SK-N-SH (cell line): ENCODE measurements around the gene PKNOX2. TPM values are rescaled to one million over a fixed set of nuclear protein-coding genes. Genes with fewer than 3 reads are reported as not detected.

Experiments used
- CTCF ChIA-PET: fragments of 300-600, 350-600 bp; formaldehyde crosslinking; extraction: SDS; loops from one replicate; lab custom pipeline; 2021; lab: Yijun Ruan, JAX
- POLR2A ChIA-PET: fragments of 350-600 bp; sonication (Branson Sonifier 250); formaldehyde crosslinking; extraction: SDS; loops from one replicate; lab custom pipeline; 2020; ENCODE audit warnings: antibody characterized with exemption, inconsistent platforms; lab: Yijun Ruan, JAX
- DNase-seq: peaks from one replicate; pipeline ENCODE4 v3.0.0; 2012
- H2AFZ ChIP-seq: fragments of 200-600 bp; sonication (generic); 2 replicates; pipeline ENCODE4 v1.8.1; 2016; ENCODE audit warnings: antibody characterized with exemption, mild to moderate bottlenecking, low read depth
- H3F3A ChIP-seq: fragments of 200-600 bp; sonication (generic); replicated peaks from 2 replicates; pipeline ENCODE3; 2016; ENCODE audit warnings: antibody characterized with exemption, mild to moderate bottlenecking; ENCODE audit not compliant: insufficient read depth
- H3K27ac ChIP-seq, 2 experiments: fragments of 200-500 bp in 1 of 2; fragments of 200-600 bp in 1 of 2; sonication (Bioruptor generic) in 1 of 2; sonication (generic), shearing (Covaris generic) in 1 of 2; 2 replicates each; pipeline versions ENCODE4 v1.5.1 to v1.6.1; 2014 to 2016; ENCODE audit warnings: low read depth in 2 of 2, inconsistent platforms in 1 of 2, low read length in 1 of 2, mild to moderate bottlenecking in 1 of 2, mixed read lengths in 1 of 2
- H3K27me3 ChIP-seq: fragments of 200-600 bp; sonication (generic), shearing (Covaris generic); 2 replicates; pipeline ENCODE4 v1.6.1; 2016; ENCODE audit warnings: mixed run types; ENCODE audit not compliant: insufficient read depth
- H3K36me3 ChIP-seq, 2 experiments: fragments of 200-500 bp in 1 of 2; fragments of 200-600 bp in 1 of 2; sonication (Bioruptor generic) in 1 of 2; sonication (generic) in 1 of 2; replicated peaks in 1 of 2; 2 replicates each; pipeline versions ENCODE3 to v1.5.1; 2014 to 2016; ENCODE audit warnings: low read length in 1 of 2, mild to moderate bottlenecking in 1 of 2; ENCODE audit not compliant: insufficient read depth in 2 of 2, control insufficient read depth in 1 of 2
- H3K4me1 ChIP-seq, 2 experiments: fragments of 200-500 bp in 1 of 2; fragments of 200-600 bp in 1 of 2; sonication (Bioruptor generic) in 1 of 2; sonication (generic), shearing (Covaris generic) in 1 of 2; 2 replicates each; pipeline versions ENCODE4 v1.5.1 to v1.6.1; 2014 to 2016; ENCODE audit warnings: low read depth in 1 of 2, low read length in 1 of 2, mixed run types in 1 of 2; ENCODE audit not compliant: insufficient read depth in 2 of 2, control insufficient read depth in 1 of 2
- H3K4me2 ChIP-seq: fragments of 200-600 bp; sonication (generic), shearing (Covaris generic); 2 replicates; pipeline ENCODE4 v1.6.1; 2017; ENCODE audit warnings: mixed run types
- H3K4me3 ChIP-seq, 2 experiments: fragments of 200-500 bp in 1 of 2; fragments of 200-600 bp in 1 of 2; sonication (Bioruptor generic) in 1 of 2; sonication (generic), shearing (Covaris generic) in 1 of 2; 2 replicates each; pipeline versions ENCODE4 v1.5.1 to v1.8.1; 2014 to 2016; ENCODE audit warnings: low read depth in 2 of 2, inconsistent platforms in 1 of 2, low read length in 1 of 2, mild to moderate bottlenecking in 1 of 2, mixed read lengths in 1 of 2, moderate library complexity in 1 of 2
- H3K79me2 ChIP-seq: fragments of 200-600 bp; sonication (generic); 2 replicates; pipeline ENCODE4 v1.8.1; 2017; ENCODE audit warnings: mild to moderate bottlenecking; ENCODE audit not compliant: insufficient read depth
- H3K9ac ChIP-seq: fragments of 200-600 bp; sonication (generic); 2 replicates; pipeline ENCODE4 v1.6.1; 2017; ENCODE audit warnings: mixed run types
- H3K9me2 ChIP-seq: fragments of 200-600 bp; sonication (generic); 2 replicates; pipeline ENCODE4 v1.6.1; 2017; ENCODE audit warnings: mixed run types
- H3K9me3 ChIP-seq: fragments of 200-600 bp; sonication (generic); 2 replicates; pipeline ENCODE4 v1.6.1; 2017; ENCODE audit warnings: mixed run types, mild to moderate bottlenecking, moderate library complexity
- H4K20me1 ChIP-seq: fragments of 200-600 bp; sonication (generic); 2 replicates; pipeline ENCODE4 v1.6.1; 2017; ENCODE audit warnings: mild to moderate bottlenecking, mixed run types; ENCODE audit not compliant: insufficient read depth
- CHD2 ChIP-seq: fragments of 150-350 bp; IDR thresholded peaks from 2 replicates; pipeline ENCODE4 v1.6.1; 2018; ENCODE audit warnings: low read length; ENCODE audit not compliant: partially characterized antibody
- EP300 ChIP-seq, 2 experiments: IDR thresholded peaks; 2 replicates each; pipeline versions ENCODE4 v1.4.0 to v1.6.1; 2012; ENCODE audit warnings: borderline replicate concordance in 1 of 2, low read depth in 1 of 2, low read length in 1 of 2
- JUND ChIP-seq: IDR thresholded peaks from 2 replicates; pipeline ENCODE4 v1.4.0; 2012
- MAX ChIP-seq: IDR thresholded peaks from 2 replicates; pipeline ENCODE4 v1.4.0; 2012; ENCODE audit warnings: low read depth
- MEF2A ChIP-seq: IDR thresholded peaks from 2 replicates; pipeline ENCODE4 v1.4.0; 2012; ENCODE audit warnings: low read depth, borderline replicate concordance
- MXI1 ChIP-seq: IDR thresholded peaks from 2 replicates; pipeline ENCODE4 v1.6.1; 2012; ENCODE audit warnings: mild to moderate bottlenecking, low read depth, low read length, improper control_type of control experiment
- POLR2AphosphoS5 ChIP-seq: IDR thresholded peaks from 2 replicates; pipeline ENCODE4 v1.6.1; 2012; ENCODE audit warnings: low read depth, low read length
- SMC3 ChIP-seq: IDR thresholded peaks from 2 replicates; pipeline ENCODE4 v1.6.1; 2012; ENCODE audit warnings: low read depth, low read length, improper control_type of control experiment
- TAF1 ChIP-seq: IDR thresholded peaks from 2 replicates; pipeline ENCODE4 v1.6.1; 2012; ENCODE audit warnings: low read depth, mild to moderate bottlenecking, low read length, moderate library complexity, borderline replicate concordance
- USF2 ChIP-seq: fragments of 150-350 bp; IDR thresholded peaks from 2 replicates; pipeline ENCODE4 v1.6.1; 2017; ENCODE audit warnings: antibody characterized with exemption, low read length, low read depth, borderline replicate concordance
- WGBS: methylation state at CpG from one replicate; pipeline ENCODE4 v1.1.6; 2017; ENCODE audit warnings: low lambda C conversion rate; 5-methylcytosine and 5-hydroxymethylcytosine counted together
- polyA plus RNA-seq, 3 experiments: library from polyadenylated mRNA; depleted of rRNA; stranded (reverse); fragments of >200 nt; gene quantifications; 2 replicates each; pipeline ENCODE4 v1.2.3, GENCODE V29; 2012
- TF ChIP-seq, protein P1 (sequence below): fragments of 200-600 bp; sonication (generic); IDR thresholded peaks from 2 replicates; pipeline ENCODE4 v1.6.1; 2017; ENCODE audit warnings: antibody characterized with exemption, mild to moderate bottlenecking, moderate library complexity
- TF ChIP-seq, protein P2 (sequence below): IDR thresholded peaks from 2 replicates; pipeline ENCODE4 v1.4.0; 2012; ENCODE audit warnings: low read depth, borderline replicate concordance
- TF ChIP-seq, protein P3 (sequence below): IDR thresholded peaks from 2 replicates; pipeline ENCODE4 v1.4.0; 2012; ENCODE audit warnings: low read depth, borderline replicate concordance

Gene PKNOX2
- polyA plus RNA-seq, 1 of the 3 experiments (the other 2 are of a cell fraction), result 0.02 TPM

DNA sequence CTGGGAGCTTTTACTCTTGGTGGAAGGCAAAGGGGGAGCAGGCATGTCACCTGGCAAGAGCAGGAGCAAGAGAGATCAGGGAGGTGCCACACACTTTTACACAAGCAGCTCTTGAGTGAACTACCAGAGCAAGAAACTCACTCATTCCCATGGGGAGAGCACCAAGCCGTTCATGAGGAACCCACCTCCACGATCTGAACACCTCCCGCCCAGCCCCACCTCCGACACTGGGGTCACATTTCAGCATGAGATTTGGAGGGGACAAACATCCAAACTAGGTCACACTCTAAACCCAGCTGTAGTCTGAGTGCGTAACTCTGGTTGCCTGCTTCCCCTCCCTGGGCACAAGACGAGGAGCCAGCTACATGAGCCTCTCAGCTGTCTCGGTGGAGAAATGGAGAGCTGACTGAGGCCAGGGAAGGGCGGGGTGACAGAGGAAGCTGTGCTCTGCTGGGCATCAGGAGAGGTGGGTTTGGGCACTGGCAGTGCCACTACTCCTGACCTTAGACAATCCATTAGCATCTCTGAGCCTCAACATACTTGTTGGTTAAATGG, 134.6 kb downstream of the PKNOX2 start:
- H3K9ac ChIP-seq, result no peak overlapping the region
- TF ChIP-seq MEF2A, result no peak
- TF ChIP-seq, protein P1, sequence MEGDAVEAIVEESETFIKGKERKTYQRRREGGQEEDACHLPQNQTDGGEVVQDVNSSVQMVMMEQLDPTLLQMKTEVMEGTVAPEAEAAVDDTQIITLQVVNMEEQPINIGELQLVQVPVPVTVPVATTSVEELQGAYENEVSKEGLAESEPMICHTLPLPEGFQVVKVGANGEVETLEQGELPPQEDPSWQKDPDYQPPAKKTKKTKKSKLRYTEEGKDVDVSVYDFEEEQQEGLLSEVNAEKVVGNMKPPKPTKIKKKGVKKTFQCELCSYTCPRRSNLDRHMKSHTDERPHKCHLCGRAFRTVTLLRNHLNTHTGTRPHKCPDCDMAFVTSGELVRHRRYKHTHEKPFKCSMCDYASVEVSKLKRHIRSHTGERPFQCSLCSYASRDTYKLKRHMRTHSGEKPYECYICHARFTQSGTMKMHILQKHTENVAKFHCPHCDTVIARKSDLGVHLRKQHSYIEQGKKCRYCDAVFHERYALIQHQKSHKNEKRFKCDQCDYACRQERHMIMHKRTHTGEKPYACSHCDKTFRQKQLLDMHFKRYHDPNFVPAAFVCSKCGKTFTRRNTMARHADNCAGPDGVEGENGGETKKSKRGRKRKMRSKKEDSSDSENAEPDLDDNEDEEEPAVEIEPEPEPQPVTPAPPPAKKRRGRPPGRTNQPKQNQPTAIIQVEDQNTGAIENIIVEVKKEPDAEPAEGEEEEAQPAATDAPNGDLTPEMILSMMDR, result no peak
- no peak for TF ChIP-seq JUND
- TF ChIP-seq CHD2, result no peak
- TF ChIP-seq TAF1, result no peak
- TF ChIP-seq MAX, result no peak
- TF ChIP-seq, protein P2, sequence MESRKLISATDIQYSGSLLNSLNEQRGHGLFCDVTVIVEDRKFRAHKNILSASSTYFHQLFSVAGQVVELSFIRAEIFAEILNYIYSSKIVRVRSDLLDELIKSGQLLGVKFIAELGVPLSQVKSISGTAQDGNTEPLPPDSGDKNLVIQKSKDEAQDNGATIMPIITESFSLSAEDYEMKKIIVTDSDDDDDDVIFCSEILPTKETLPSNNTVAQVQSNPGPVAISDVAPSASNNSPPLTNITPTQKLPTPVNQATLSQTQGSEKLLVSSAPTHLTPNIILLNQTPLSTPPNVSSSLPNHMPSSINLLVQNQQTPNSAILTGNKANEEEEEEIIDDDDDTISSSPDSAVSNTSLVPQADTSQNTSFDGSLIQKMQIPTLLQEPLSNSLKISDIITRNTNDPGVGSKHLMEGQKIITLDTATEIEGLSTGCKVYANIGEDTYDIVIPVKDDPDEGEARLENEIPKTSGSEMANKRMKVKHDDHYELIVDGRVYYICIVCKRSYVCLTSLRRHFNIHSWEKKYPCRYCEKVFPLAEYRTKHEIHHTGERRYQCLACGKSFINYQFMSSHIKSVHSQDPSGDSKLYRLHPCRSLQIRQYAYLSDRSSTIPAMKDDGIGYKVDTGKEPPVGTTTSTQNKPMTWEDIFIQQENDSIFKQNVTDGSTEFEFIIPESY, result no peak
- no peak for TF ChIP-seq MXI1
- TF ChIP-seq USF2, result no peak
- TF ChIP-seq, protein P3, sequence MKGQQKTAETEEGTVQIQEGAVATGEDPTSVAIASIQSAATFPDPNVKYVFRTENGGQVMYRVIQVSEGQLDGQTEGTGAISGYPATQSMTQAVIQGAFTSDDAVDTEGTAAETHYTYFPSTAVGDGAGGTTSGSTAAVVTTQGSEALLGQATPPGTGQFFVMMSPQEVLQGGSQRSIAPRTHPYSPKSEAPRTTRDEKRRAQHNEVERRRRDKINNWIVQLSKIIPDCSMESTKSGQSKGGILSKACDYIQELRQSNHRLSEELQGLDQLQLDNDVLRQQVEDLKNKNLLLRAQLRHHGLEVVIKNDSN, result no peak
- no peak for TF ChIP-seq EP300 (IDR thresholded peaks at IDR 0.05; ENCODE audit: borderline replicate concordance in 1 of 2, low read depth in 1 of 2, low read length in 1 of 2)
- no peak for TF ChIP-seq SMC3
- TF ChIP-seq POLR2AphosphoS5, result no peak
- POLR2A ChIA-PET, result interaction anchor here (1.3 kb wide), 1 partner anchor 14 kb away, joined by 3 read pairs; no protein-coding TSS in a partner anchor
- H4K20me1 ChIP-seq, result no peaks in the 10 kb centered on the region
- no peaks in the 10 kb centered on the region for H3F3A ChIP-seq
- H3K9me2 ChIP-seq, result no peaks in the 10 kb centered on the region
- H3K9me3 ChIP-seq, result no peaks in the 10 kb centered on the region
- H3K79me2 ChIP-seq, result no peaks in the 10 kb centered on the region
- H3K27ac ChIP-seq, result no peak overlapping the region
- 70% methylated on average over 8 of the region's 8 CpGs for WGBS
- no peaks in the 10 kb centered on the region; the same call in 1 of the 2 replicates for H3K27me3 ChIP-seq
- no peak overlapping the region for H3K4me2 ChIP-seq
- H3K4me3 ChIP-seq, result no peak overlapping the region
- H3K36me3 ChIP-seq, result no peaks in the 10 kb centered on the region
- H3K4me1 ChIP-seq, result peaks cover 0 to 8% of the 10 kb centered on the region in 2 experiments; a peak in 1 of 4 replicates
- no peak for DNase-seq
- CTCF ChIA-PET, result interaction anchor here (2.3 kb wide), 1 partner anchor 10 kb away, joined by 6 read pairs; no protein-coding TSS in a partner anchor
- H2AFZ ChIP-seq, result no peak overlapping the region
